Nephron progenitor cell (in vitro differentiated cells): Measurements from ENCODE around the gene RARA.

Source experiments
- DNase-seq: peaks from one replicate; pipeline ENCODE4 v3.0.0; 2021
- H3K27ac Mint-ChIP-seq: 2 replicates; pipeline ENCODE4 v1.8.0; 2021; ENCODE audit warnings: mild to moderate bottlenecking, moderate library complexity, mixed read lengths
- H3K27me3 Mint-ChIP-seq: 2 replicates; pipeline ENCODE4 v1.8.0; 2021; ENCODE audit warnings: mild to moderate bottlenecking, low read depth, mixed read lengths; ENCODE audit not compliant: poor library complexity
- H3K36me3 Mint-ChIP-seq: 2 replicates; pipeline ENCODE4 v1.8.0; 2021; ENCODE audit warnings: low read depth, mixed read lengths
- H3K4me1 Mint-ChIP-seq: 2 replicates; pipeline ENCODE4 v1.8.0; 2021; ENCODE audit warnings: mixed read lengths
- H3K4me3 Mint-ChIP-seq: 2 replicates; pipeline ENCODE4 v1.8.0; 2021; ENCODE audit warnings: mild to moderate bottlenecking, moderate library complexity, mixed read lengths
- H3K9me3 Mint-ChIP-seq: 2 replicates; pipeline ENCODE4 v1.8.0; 2021; ENCODE audit warnings: mild to moderate bottlenecking, moderate library complexity, mixed read lengths
- CTCF ChIP-seq: fragments of 200-600 bp; sonication (generic); IDR thresholded peaks from 2 replicates; pipeline ENCODE4 v1.5.0; 2021; ENCODE audit warnings: antibody characterized with exemption

RARA gene

GRCh38 chr17:40351359-40352236, 42.6 kb downstream of the RARA start:
- Mint-ChIP-seq H3K9me3 (no peaks in the 10 kb centered on the region), H3K27me3 (no peaks in the 10 kb centered on the region), H3K27ac (peak overlapping the region; percentile 100), H3K4me3 (peak overlapping the region; percentile 73), H3K4me1 (peaks cover 93% of the 10 kb centered on the region), H3K36me3 (peaks cover 38% of the 10 kb centered on the region)
- TF ChIP-seq CTCF, result no peak
- DNase-seq, result peak; percentile 40

GRCh38 chr17:40352237-40352778, 43.3 kb downstream of the RARA start:
- peak overlapping the region; percentile 100 for H3K27ac Mint-ChIP-seq
- H3K4me1 Mint-ChIP-seq, result peaks cover 91% of the 10 kb centered on the region
- H3K4me3 Mint-ChIP-seq, result peak overlapping the region; percentile 73

GRCh38 chr17:40352779-40353394, 43.9 kb downstream of the RARA start:
- Mint-ChIP-seq H3K27me3 (no peaks in the 10 kb centered on the region), H3K27ac (peak overlapping the region; percentile 100), H3K4me3 (peak overlapping the region; percentile 73), H3K4me1 (peaks cover 90% of the 10 kb centered on the region), H3K36me3 (peaks cover 38% of the 10 kb centered on the region), H3K9me3 (no peaks in the 10 kb centered on the region)
- no peak for TF ChIP-seq CTCF
- no peak for DNase-seq

More at GRCh38 chr17:40352237-40352778, 43.3 kb downstream of the RARA start:
- DNase-seq, result no peak
- no peaks in the 10 kb centered on the region for H3K9me3 Mint-ChIP-seq
- no peak for TF ChIP-seq CTCF
- no peaks in the 10 kb centered on the region for H3K27me3 Mint-ChIP-seq
- peaks cover 38% of the 10 kb centered on the region for H3K36me3 Mint-ChIP-seq

GRCh38 chr17:40354221-40355122, 45.5 kb downstream of the RARA start:
- Mint-ChIP-seq H3K36me3 (peaks cover 32% of the 10 kb centered on the region), H3K9me3 (no peaks in the 10 kb centered on the region), H3K4me1 (peaks cover 74% of the 10 kb centered on the region), H3K27ac (no peak overlapping the region), H3K4me3 (peak overlapping the region; percentile 13), H3K27me3 (no peaks in the 10 kb centered on the region)
- DNase-seq, result no peak
- TF ChIP-seq CTCF, result no peak

- H3K36me3 Mint-ChIP-seq, result peaks cover 24% of the 10 kb centered on the region
- H3K9me3 Mint-ChIP-seq, result no peaks in the 10 kb centered on the region
- H3K27ac Mint-ChIP-seq, result peak overlapping the region; percentile 96
- TF ChIP-seq CTCF, result peak; percentile 90
- H3K27me3 Mint-ChIP-seq, result peaks cover 2% of the 10 kb centered on the region
- no peak overlapping the region for H3K4me3 Mint-ChIP-seq
- DNase-seq, result peak; percentile 90
- H3K4me1 Mint-ChIP-seq, result peaks cover 66% of the 10 kb centered on the region
Observed at GRCh38 chr17:40355123-40355803, 46.3 kb downstream of the RARA start.
